GM19468 (cell line): ENCODE data around the gene ERICH2.

ENCODE experiments used
- ATAC-seq: cut with Tn5 transposase; IDR thresholded peaks from one replicate; pipeline ENCODE4 v1.9.1; 2021; ENCODE audit warnings: mild to moderate bottlenecking, moderate library complexity, moderate number of reproducible peaks; ENCODE audit not compliant: unreplicated experiment; ENCODE audit errors: extremely low read depth

Gene ERICH2

GRCh38 chr2:170830166-170830565 lies 60.0 kb downstream of the ERICH2 start:
- ATAC-seq: no peak

GRCh38 chr2:170831115-170831514 lies 60.9 kb downstream of the ERICH2 start:
- ATAC-seq: no peak

GRCh38 chr2:170836027-170836426 lies 65.8 kb downstream of the ERICH2 start:
- no peak for ATAC-seq

GRCh38 chr2:170840717-170841210 lies 70.6 kb downstream of the ERICH2 start:
- ATAC-seq: no peak

- no peak for ATAC-seq
Observed at GRCh38 chr2:170842785-170843184, 72.6 kb downstream of the ERICH2 start.

DNA sequence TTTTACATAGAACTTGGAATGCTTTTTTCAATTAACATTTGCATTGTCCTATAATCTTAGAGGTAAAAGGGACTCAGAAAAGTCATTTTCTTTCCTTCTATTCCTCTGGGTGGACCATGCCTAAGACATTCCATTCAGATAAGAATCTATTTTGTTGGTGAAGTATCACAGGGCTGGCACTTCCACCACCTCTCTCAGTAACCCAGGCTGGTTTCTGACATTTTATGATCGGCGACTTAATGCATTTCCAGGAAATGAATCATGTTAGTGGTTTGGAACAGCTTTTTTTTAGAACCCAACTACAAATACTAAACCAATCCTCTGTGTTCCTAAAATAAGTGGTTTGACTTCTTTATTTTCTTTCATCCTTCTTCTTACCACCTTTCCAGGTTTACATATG lies 73.5 kb downstream of the ERICH2 start:
- no peak for ATAC-seq

- ATAC-seq: no peak
Observed at GRCh38 chr2:170845343-170845742, 75.2 kb downstream of the ERICH2 start.

- no peak for ATAC-seq
Observed at GRCh38 chr2:170846314-170846713, 76.1 kb downstream of the ERICH2 start.

DNA sequence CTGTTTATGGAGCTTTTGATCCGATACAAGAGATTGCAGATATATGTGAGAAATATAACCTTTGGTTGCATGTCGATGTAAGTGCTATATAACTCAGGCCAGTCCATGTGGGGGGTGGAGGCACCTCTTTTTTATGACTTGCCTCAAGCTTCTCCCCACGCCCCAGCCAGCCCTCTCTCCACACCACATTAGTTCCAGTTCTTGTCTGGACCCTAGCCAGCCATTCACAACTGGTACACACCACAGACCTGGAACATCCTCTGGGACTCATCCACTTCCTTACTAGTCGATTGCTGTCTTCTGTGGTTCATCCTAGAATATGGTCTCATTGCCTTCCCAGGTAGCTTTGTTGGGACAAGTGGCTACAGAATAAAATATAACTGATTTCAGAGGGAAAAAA lies 77.5 kb downstream of the ERICH2 start:
- ATAC-seq: no peak
